ENCODE measurements around the gene NOL3. TPM values are rescaled to one million over a fixed set of nuclear protein-coding genes. Genes with fewer than 3 reads are reported as not detected.
A peak's percentile ranks its signal among the peaks of the same experiment; 100 is the strongest.

NOL3 gene
- total and polyA plus RNA-seq, 2 of the 4 experiments (the other 2 are of a cell fraction): 6.1 to 17.2 TPM

DNA sequence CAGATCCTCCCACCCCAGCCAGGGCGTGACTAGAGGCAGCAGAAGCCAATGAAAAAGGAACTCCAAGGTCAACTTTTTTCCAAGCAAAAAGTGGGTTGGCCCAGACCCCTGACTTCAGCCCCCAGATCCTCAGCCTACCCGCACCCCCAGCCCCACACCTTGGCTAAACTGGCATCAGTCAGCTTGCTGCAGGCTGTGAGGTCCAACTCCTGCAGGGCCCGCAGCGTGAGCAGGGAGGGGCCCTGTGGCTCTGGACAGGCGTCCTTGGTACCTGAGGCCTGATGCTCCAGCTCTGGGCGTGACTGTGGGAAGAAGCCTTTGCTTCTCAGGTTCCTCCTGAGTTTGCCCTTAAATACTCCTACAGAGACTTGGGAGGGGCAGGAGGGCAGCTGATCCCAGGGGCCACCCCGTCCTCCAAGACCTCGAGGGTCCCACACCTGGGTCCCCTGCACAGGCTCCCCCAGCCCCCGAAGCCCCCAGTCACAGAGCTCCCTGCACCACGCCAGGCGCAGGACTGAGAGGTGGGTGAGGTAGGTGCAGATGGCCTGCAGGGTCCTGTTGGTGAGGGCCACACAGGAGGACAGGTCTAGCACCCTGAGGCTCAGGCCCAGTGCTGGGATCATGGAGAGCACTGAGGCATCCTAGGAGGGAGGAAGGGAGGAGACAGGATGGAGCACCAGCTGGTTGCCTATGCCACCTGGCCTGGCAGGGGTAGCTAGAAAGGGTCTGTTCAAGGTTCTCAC lies 38.0 kb downstream of the NOL3 start:
- H3K14ac ChIP-seq (replicated peaks; ENCODE audit: low read depth, low read length): peak overlapping the region; percentile 53
- no peaks in the 10 kb centered on the region for H3K9me3 ChIP-seq (ENCODE audit: control insufficient read depth, insufficient read depth, low read length)
- no peak overlapping the region for H4K91ac ChIP-seq (ENCODE audit: insufficient read depth, low read depth, low read length)
- H3K27ac ChIP-seq (ENCODE audit: insufficient read depth, low read length): no peak overlapping the region
- H2BK120ac ChIP-seq (ENCODE audit: low read depth, low read length): no peak overlapping the region
- H3K4me1 ChIP-seq (ENCODE audit: control insufficient read depth, insufficient read depth, low read length): peaks cover 8% of the 10 kb centered on the region
- H3K36me3 ChIP-seq (ENCODE audit: control insufficient read depth, insufficient read depth, low read length): peaks cover 9% of the 10 kb centered on the region
- DNase-seq: no peak
- peak overlapping the region; percentile 3; the same call in 1 of the 2 replicates for H2AK5ac ChIP-seq (ENCODE audit: low read depth, low read length)
- 0 out of 2 replicates have a peak, but pooled peaks cover 6% of the 10 kb centered on the region for H4K20me1 ChIP-seq (ENCODE audit: insufficient read depth, low read length)
- peak overlapping the region; percentile 2; the same call in 1 of the 2 replicates for H3K4ac ChIP-seq (ENCODE audit: low read depth, low read length)
- dilution Hi-C loops (cut with HindIII; ENCODE audit: low sequenced_read_pairs, unreplicated experiment) (no loop called here), intact Hi-C loops (cut with micrococcal nuclease) (no loop called here), in situ Hi-C loops (cut with MboI; ENCODE audit: low sequenced_read_pairs) (no loop called here)
- ATAC-seq (ENCODE audit: low read depth): no peak
- peaks cover 0 to 9% of the 10 kb centered on the region in 2 experiments; a peak in 1 of 4 replicates for H3K79me1 ChIP-seq (ENCODE audit: low read depth in 1 of 2, low read length in 2 of 2)
- no TSS peak for BruUV-seq (replicated peaks)
- ChIA-PET POLR2A (ENCODE audit: unreplicated experiment) (no interaction called here), CTCF (no interaction called here)
- peak overlapping the region; percentile 8 for H2AFZ ChIP-seq (replicated peaks; ENCODE audit: low read length, poor library complexity)
- no peaks in the 10 kb centered on the region for H3K27me3 ChIP-seq (ENCODE audit: control insufficient read depth, insufficient read depth, low read length)
- no peak overlapping the region for H2BK20ac ChIP-seq (ENCODE audit: low read depth, low read length)
- no peak overlapping the region for H2BK5ac ChIP-seq (ENCODE audit: low read depth, low read length, poor library complexity, severe bottlenecking)
- H4K8ac ChIP-seq (ENCODE audit: low read depth in 2 of 2, low read length in 2 of 2): no peak overlapping the region
- no CpG with 5 or more reads among the region's 11 CpGs for WGBS, 2 experiments (ENCODE audit: extremely low coverage in 2 of 2, insufficient read length in 1 of 2)
- H3K9ac ChIP-seq (ENCODE audit: low read depth, low read length): no peak overlapping the region
- H2BK15ac ChIP-seq (ENCODE audit: low read depth, low read length): no peak overlapping the region
- no peak for TF ChIP-seq CHD1 (IDR thresholded peaks at IDR 0.05; ENCODE audit: low read depth, low read length)
- TF ChIP-seq NFE2L2 (IDR thresholded peaks at IDR 0.05; ENCODE audit: low read depth, low read length): no peak
- no peak for TF ChIP-seq POLR2A (IDR thresholded peaks at IDR 0.05; ENCODE audit: low read depth, low read length)
- TF ChIP-seq MAFK (IDR thresholded peaks at IDR 0.05; ENCODE audit: low read depth, low read length): no peak
- no peak for TF ChIP-seq RCOR1 (IDR thresholded peaks at IDR 0.05; ENCODE audit: insufficient replicate concordance, low read length)
- TF ChIP-seq CEBPB (IDR thresholded peaks at IDR 0.05; ENCODE audit: low read depth, low read length): no peak
- TF ChIP-seq, protein P1, sequence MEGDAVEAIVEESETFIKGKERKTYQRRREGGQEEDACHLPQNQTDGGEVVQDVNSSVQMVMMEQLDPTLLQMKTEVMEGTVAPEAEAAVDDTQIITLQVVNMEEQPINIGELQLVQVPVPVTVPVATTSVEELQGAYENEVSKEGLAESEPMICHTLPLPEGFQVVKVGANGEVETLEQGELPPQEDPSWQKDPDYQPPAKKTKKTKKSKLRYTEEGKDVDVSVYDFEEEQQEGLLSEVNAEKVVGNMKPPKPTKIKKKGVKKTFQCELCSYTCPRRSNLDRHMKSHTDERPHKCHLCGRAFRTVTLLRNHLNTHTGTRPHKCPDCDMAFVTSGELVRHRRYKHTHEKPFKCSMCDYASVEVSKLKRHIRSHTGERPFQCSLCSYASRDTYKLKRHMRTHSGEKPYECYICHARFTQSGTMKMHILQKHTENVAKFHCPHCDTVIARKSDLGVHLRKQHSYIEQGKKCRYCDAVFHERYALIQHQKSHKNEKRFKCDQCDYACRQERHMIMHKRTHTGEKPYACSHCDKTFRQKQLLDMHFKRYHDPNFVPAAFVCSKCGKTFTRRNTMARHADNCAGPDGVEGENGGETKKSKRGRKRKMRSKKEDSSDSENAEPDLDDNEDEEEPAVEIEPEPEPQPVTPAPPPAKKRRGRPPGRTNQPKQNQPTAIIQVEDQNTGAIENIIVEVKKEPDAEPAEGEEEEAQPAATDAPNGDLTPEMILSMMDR (conservative IDR thresholded peaks at IDR 0.05; ENCODE audit: low read depth, low read length): no peak
- TF ChIP-seq, protein P2, sequence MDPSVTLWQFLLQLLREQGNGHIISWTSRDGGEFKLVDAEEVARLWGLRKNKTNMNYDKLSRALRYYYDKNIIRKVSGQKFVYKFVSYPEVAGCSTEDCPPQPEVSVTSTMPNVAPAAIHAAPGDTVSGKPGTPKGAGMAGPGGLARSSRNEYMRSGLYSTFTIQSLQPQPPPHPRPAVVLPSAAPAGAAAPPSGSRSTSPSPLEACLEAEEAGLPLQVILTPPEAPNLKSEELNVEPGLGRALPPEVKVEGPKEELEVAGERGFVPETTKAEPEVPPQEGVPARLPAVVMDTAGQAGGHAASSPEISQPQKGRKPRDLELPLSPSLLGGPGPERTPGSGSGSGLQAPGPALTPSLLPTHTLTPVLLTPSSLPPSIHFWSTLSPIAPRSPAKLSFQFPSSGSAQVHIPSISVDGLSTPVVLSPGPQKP (IDR thresholded peaks at IDR 0.05; ENCODE audit: borderline replicate concordance, low read depth, low read length): no peak
- TF ChIP-seq, protein P3, sequence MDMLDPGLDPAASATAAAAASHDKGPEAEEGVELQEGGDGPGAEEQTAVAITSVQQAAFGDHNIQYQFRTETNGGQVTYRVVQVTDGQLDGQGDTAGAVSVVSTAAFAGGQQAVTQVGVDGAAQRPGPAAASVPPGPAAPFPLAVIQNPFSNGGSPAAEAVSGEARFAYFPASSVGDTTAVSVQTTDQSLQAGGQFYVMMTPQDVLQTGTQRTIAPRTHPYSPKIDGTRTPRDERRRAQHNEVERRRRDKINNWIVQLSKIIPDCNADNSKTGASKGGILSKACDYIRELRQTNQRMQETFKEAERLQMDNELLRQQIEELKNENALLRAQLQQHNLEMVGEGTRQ (IDR thresholded peaks at IDR 0.05; ENCODE audit: low read depth, low read length): no peak
- TF ChIP-seq SMC3 (IDR thresholded peaks at IDR 0.05; ENCODE audit: low read depth, low read length): no peak
- TF ChIP-seq RAD21 (IDR thresholded peaks at IDR 0.05; ENCODE audit: low read length): no peak
- TF ChIP-seq MAZ (IDR thresholded peaks at IDR 0.05; ENCODE audit: borderline replicate concordance, low read depth, low read length): no peak
- no peak overlapping the region for H3K23ac ChIP-seq (ENCODE audit: low read depth, low read length)
- no peak overlapping the region for H3K4me2 ChIP-seq (ENCODE audit: low read depth, low read length)
- no peak overlapping the region for H3K18ac ChIP-seq (ENCODE audit: low read depth, low read length)
- H3K4me3 ChIP-seq (ENCODE audit: insufficient read depth, low read depth, low read length): no peak overlapping the region
- H2AK9ac ChIP-seq (replicated peaks; ENCODE audit: low read depth, low read length, poor library complexity): peak overlapping the region; percentile 70
- peaks cover 20% of the 10 kb centered on the region for H3K9me1 ChIP-seq (ENCODE audit: insufficient read depth, low read length)
- no peak overlapping the region for H4K5ac ChIP-seq (ENCODE audit: low read depth, low read length)
- H3K56ac ChIP-seq (ENCODE audit: extremely low read depth, insufficient read depth, low read length): no peak overlapping the region
